ENCODE measurements around the gene LRP11.

The LRP11 gene

DNA sequence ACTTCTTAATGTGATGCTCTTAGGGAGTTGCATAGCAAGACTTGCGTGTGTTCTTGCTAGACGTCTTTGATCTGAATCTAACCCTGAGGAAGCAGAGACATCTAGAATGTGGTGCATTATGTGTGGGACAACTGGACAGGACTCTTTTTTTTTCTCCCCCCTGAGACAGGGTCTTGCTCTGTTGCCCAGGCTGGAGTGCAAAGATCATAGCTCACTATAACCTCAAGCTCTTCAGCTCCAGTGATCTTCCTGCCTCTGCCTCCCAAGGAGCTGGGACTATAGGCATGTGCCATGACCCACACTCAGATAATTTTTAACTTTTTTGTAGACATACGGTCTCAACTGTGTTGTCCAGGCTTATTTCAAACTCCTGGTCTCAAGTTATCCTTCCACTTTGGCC lies 80.6 kb downstream of the LRP11 start:
- no peaks in the 10 kb centered on the region for H3F3A ChIP-seq (ENCODE audit: insufficient read depth, low read length)
- no peaks in the 10 kb centered on the region for H4K20me1 ChIP-seq (ENCODE audit: insufficient read depth, low read length)
- TF ChIP-seq, protein P1, sequence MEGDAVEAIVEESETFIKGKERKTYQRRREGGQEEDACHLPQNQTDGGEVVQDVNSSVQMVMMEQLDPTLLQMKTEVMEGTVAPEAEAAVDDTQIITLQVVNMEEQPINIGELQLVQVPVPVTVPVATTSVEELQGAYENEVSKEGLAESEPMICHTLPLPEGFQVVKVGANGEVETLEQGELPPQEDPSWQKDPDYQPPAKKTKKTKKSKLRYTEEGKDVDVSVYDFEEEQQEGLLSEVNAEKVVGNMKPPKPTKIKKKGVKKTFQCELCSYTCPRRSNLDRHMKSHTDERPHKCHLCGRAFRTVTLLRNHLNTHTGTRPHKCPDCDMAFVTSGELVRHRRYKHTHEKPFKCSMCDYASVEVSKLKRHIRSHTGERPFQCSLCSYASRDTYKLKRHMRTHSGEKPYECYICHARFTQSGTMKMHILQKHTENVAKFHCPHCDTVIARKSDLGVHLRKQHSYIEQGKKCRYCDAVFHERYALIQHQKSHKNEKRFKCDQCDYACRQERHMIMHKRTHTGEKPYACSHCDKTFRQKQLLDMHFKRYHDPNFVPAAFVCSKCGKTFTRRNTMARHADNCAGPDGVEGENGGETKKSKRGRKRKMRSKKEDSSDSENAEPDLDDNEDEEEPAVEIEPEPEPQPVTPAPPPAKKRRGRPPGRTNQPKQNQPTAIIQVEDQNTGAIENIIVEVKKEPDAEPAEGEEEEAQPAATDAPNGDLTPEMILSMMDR (IDR thresholded peaks at IDR 0.05; ENCODE audit: low read length) = no peak
- no peak for TF ChIP-seq EZH2 (IDR thresholded peaks at IDR 0.05; ENCODE audit: borderline replicate concordance, low read length)
- H3K27ac ChIP-seq (ENCODE audit: low read depth, low read length, poor library complexity, severe bottlenecking) = no peak overlapping the region
- no peaks in the 10 kb centered on the region for H3K27me3 ChIP-seq (ENCODE audit: insufficient read depth, low read length)
- no peaks in the 10 kb centered on the region for H3K4me1 ChIP-seq (ENCODE audit: insufficient read depth, low read length, severe bottlenecking)
- H3K9me3 ChIP-seq (ENCODE audit: low read length) = no peaks in the 10 kb centered on the region
- no peak overlapping the region for H2AFZ ChIP-seq (ENCODE audit: low read length)
- H3K4me2 ChIP-seq (ENCODE audit: low read length) = no peak overlapping the region
- H3K79me2 ChIP-seq (ENCODE audit: insufficient read depth, low read length) = no peaks in the 10 kb centered on the region
- no peaks in the 10 kb centered on the region for H3K9me2 ChIP-seq (ENCODE audit: low read depth, low read length)
- H3K36me3 ChIP-seq (ENCODE audit: insufficient read depth, low read length) = peaks cover 42% of the 10 kb centered on the region
- H3K9ac ChIP-seq (ENCODE audit: low read length) = no peak overlapping the region
- no peak overlapping the region for H3K4me3 ChIP-seq (ENCODE audit: low read depth, low read length, poor library complexity, severe bottlenecking)

DNA sequence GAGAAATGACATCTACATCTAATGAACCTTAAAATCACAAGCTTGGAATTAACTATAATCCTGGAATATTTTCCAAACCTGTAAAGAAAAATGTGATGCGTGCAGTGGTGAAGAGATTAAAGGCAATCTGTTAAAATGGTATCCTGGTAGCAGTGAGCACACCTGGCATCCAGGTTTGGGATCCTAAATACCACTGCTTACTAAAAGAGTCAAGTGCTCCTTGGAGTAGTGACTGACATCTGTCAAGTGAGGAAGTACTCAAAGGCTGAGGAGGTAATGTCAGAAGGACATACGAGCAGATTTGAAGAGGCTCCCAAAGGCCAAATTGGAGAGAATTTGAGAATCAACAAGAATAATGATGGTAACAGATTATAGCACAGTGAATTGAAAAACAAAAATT lies 81.8 kb downstream of the LRP11 start:
- no peaks in the 10 kb centered on the region for H3K27me3 ChIP-seq (ENCODE audit: insufficient read depth, low read length)
- H2AFZ ChIP-seq (ENCODE audit: low read length) = no peak overlapping the region
- no peaks in the 10 kb centered on the region for H4K20me1 ChIP-seq (ENCODE audit: insufficient read depth, low read length)
- no peak overlapping the region for H3K27ac ChIP-seq (ENCODE audit: low read depth, low read length, poor library complexity, severe bottlenecking)
- peaks cover 51% of the 10 kb centered on the region for H3K36me3 ChIP-seq (ENCODE audit: insufficient read depth, low read length)
- no peak overlapping the region for H3K4me3 ChIP-seq (ENCODE audit: low read depth, low read length, poor library complexity, severe bottlenecking)
- no peak for TF ChIP-seq EZH2 (IDR thresholded peaks at IDR 0.05; ENCODE audit: borderline replicate concordance, low read length)
- TF ChIP-seq, protein P1 (IDR thresholded peaks at IDR 0.05; ENCODE audit: low read length) = no peak
- H3K9me2 ChIP-seq (ENCODE audit: low read depth, low read length) = no peaks in the 10 kb centered on the region
- no peak overlapping the region for H3K9ac ChIP-seq (ENCODE audit: low read length)
- H3F3A ChIP-seq (ENCODE audit: insufficient read depth, low read length) = no peaks in the 10 kb centered on the region
- H3K4me2 ChIP-seq (ENCODE audit: low read length) = no peak overlapping the region
- H3K4me1 ChIP-seq (ENCODE audit: insufficient read depth, low read length, severe bottlenecking) = no peaks in the 10 kb centered on the region
- no peaks in the 10 kb centered on the region for H3K9me3 ChIP-seq (ENCODE audit: low read length)
- no peaks in the 10 kb centered on the region for H3K79me2 ChIP-seq (ENCODE audit: insufficient read depth, low read length)

DNA sequence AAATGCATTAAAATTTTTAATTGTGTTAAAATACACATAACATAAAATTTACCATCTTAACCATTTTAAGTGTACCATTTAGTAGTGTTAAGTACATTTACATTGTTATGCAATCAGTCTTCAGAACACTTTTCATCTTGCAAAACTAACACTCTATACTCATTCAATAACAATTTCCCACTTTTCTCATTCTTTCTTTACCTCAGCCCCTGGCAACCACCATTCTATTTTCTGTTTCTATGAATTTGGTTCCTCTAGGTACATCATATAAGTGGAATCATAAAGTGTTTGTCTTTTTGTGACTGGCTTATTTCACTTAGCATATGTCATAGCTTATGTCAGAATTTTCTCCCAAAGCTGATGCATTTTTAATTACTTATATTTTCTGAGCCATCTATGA lies 82.4 kb downstream of the LRP11 start:
- Histone ChIP-seq H3K4me2 (ENCODE audit: low read length) (no peak overlapping the region), H3K4me1 (ENCODE audit: insufficient read depth, low read length, severe bottlenecking) (no peaks in the 10 kb centered on the region), H3K4me3 (ENCODE audit: low read depth, low read length, poor library complexity, severe bottlenecking) (no peak overlapping the region), H3K27ac (ENCODE audit: low read depth, low read length, poor library complexity, severe bottlenecking) (no peak overlapping the region), H3K27me3 (ENCODE audit: insufficient read depth, low read length) (no peaks in the 10 kb centered on the region), H3K9ac (ENCODE audit: low read length) (no peak overlapping the region), H3K36me3 (ENCODE audit: insufficient read depth, low read length) (peaks cover 57% of the 10 kb centered on the region), H3F3A (ENCODE audit: insufficient read depth, low read length) (no peaks in the 10 kb centered on the region), H2AFZ (ENCODE audit: low read length) (no peak overlapping the region), H3K79me2 (ENCODE audit: insufficient read depth, low read length) (no peaks in the 10 kb centered on the region), H3K9me3 (ENCODE audit: low read length) (no peaks in the 10 kb centered on the region), H4K20me1 (ENCODE audit: insufficient read depth, low read length) (no peaks in the 10 kb centered on the region), H3K9me2 (ENCODE audit: low read depth, low read length) (no peaks in the 10 kb centered on the region)
- TF ChIP-seq, protein P1 (IDR thresholded peaks at IDR 0.05; ENCODE audit: low read length) = no peak
- TF ChIP-seq EZH2 (IDR thresholded peaks at IDR 0.05; ENCODE audit: borderline replicate concordance, low read length) = no peak

All from OCI-LY1 (cell line).